ENCODE data around the gene FAT3.
A peak's percentile ranks its signal among the peaks of the same experiment; 100 is the strongest.

Gene FAT3

DNA sequence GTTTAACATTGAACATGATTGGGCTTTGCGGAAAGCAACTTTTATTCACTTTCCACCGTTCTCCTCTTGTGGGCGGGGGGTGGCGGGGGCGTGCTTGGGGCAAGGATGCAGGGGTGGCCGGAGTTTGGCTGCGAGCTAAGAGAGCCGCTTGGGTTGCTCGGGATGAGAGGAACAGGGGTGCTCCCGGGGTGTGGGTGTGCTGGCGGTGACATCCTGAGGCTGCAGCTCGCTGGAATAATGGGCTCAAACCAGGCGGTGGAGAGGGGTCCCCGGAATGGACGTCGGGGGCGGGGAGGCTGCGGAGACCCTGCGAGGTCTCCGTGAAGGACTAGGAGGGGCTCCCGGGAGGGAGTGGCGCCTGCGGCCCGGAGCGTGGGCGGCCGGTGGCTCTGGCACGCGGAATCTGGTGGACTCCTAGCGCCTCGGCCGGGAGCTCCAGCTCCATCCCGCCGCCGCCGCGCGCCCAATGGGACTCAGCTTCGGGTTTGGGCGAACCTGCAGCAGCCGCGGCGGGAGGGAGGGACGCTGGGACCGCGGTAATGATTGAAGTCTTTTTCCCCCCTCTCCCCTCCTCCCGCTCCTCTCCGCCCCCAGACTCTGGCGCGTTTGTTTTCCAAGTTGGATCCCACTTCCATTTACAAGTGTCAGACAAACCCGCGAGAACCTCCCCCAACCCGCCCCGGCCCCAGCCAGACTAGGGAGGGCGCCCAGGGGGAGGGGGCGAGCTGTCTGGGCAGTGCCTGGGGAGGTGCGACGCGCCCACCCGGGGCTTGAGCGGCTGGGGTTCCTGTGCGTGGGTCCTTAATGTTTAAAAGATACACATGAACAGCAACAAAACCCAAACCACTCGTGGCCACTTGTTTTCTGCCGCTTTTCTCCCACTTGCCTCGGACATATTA, 2.0 kb downstream of the FAT3 start (continued):
- TF ChIP-seq, protein P1, sequence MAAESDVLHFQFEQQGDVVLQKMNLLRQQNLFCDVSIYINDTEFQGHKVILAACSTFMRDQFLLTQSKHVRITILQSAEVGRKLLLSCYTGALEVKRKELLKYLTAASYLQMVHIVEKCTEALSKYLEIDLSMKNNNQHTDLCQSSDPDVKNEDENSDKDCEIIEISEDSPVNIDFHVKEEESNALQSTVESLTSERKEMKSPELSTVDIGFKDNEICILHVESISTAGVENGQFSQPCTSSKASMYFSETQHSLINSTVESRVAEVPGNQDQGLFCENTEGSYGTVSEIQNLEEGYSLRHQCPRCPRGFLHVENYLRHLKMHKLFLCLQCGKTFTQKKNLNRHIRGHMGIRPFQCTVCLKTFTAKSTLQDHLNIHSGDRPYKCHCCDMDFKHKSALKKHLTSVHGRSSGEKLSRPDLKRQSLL (tag by site-specific recombination; IDR thresholded peaks at IDR 0.05), result peak; percentile 70
- TF ChIP-seq ZNF112 (tag by site-specific recombination; IDR thresholded peaks at IDR 0.05) (no peak), TCF7L2 (IDR thresholded peaks at IDR 0.05; ENCODE audit: borderline replicate concordance, low read depth, low read length) (peak; percentile 68; the same call in 1 of the 2 replicates), IKZF3 (tag by site-specific recombination; IDR thresholded peaks at IDR 0.05) (0 out of 2 replicates have a peak, but pooled peaks have one; percentile 22), ZFP41 (tag by site-specific recombination; IDR thresholded peaks at IDR 0.05; ENCODE audit: borderline replicate concordance) (no peak), ZNF561 (tag by site-specific recombination; IDR thresholded peaks at IDR 0.05; ENCODE audit: borderline replicate concordance) (peak; percentile 33; the same call in 1 of the 2 replicates), ZNF585B (tag by site-specific recombination; IDR thresholded peaks at IDR 0.05) (no peak), OSR2 (tag by site-specific recombination; IDR thresholded peaks at IDR 0.05) (no peak), ZNF146 (tag by site-specific recombination; IDR thresholded peaks at IDR 0.05) (no peak), ZNF558 (tag by site-specific recombination; IDR thresholded peaks at IDR 0.05) (no peak), MZF1 (tag by site-specific recombination; IDR thresholded peaks at IDR 0.05; ENCODE audit: borderline replicate concordance) (no peak), ZNF654 (tag by site-specific recombination; IDR thresholded peaks at IDR 0.05; ENCODE audit: low read depth) (no peak), ZNF707 (tag by site-specific recombination; IDR thresholded peaks at IDR 0.05) (no peak), ZNF560 (tag by site-specific recombination; IDR thresholded peaks at IDR 0.05; ENCODE audit: borderline replicate concordance) (no peak), ZNF157 (tag by site-specific recombination; IDR thresholded peaks at IDR 0.05) (no peak), ZNF600 (tag by site-specific recombination; IDR thresholded peaks at IDR 0.05) (no peak; the same call in 1 of the 2 replicates), ZNF76 (tag by site-specific recombination; IDR thresholded peaks at IDR 0.05; ENCODE audit: borderline replicate concordance, low read depth) (peak; percentile 20; the same call in 1 of the 2 replicates), ZNF514 (tag by site-specific recombination; IDR thresholded peaks at IDR 0.05) (no peak), ZNF677 (tag by site-specific recombination; IDR thresholded peaks at IDR 0.05) (no peak), ZNF138 (tag by site-specific recombination; IDR thresholded peaks at IDR 0.05; ENCODE audit: borderline replicate concordance) (no peak), ZNF664 (tag by site-specific recombination; IDR thresholded peaks at IDR 0.05) (no peak), ZNF621 (tag by site-specific recombination; IDR thresholded peaks at IDR 0.05) (no peak), YY2 (tag by site-specific recombination; IDR thresholded peaks at IDR 0.05) (no peak), ZNF155 (tag by site-specific recombination; IDR thresholded peaks at IDR 0.05) (no peak), KLF7 (tag by site-specific recombination; IDR thresholded peaks at IDR 0.05; ENCODE audit: borderline replicate concordance) (no peak), ZNF19 (tag by site-specific recombination; IDR thresholded peaks at IDR 0.05; ENCODE audit: low read depth) (no peak)
- TF ChIP-seq, protein P2, sequence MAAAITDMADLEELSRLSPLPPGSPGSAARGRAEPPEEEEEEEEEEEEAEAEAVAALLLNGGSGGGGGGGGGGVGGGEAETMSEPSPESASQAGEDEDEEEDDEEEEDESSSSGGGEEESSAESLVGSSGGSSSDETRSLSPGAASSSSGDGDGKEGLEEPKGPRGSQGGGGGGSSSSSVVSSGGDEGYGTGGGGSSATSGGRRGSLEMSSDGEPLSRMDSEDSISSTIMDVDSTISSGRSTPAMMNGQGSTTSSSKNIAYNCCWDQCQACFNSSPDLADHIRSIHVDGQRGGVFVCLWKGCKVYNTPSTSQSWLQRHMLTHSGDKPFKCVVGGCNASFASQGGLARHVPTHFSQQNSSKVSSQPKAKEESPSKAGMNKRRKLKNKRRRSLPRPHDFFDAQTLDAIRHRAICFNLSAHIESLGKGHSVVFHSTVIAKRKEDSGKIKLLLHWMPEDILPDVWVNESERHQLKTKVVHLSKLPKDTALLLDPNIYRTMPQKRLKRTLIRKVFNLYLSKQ (tag by site-specific recombination; IDR thresholded peaks at IDR 0.05; ENCODE audit: borderline replicate concordance), result no peak
- TF ChIP-seq, protein P3, sequence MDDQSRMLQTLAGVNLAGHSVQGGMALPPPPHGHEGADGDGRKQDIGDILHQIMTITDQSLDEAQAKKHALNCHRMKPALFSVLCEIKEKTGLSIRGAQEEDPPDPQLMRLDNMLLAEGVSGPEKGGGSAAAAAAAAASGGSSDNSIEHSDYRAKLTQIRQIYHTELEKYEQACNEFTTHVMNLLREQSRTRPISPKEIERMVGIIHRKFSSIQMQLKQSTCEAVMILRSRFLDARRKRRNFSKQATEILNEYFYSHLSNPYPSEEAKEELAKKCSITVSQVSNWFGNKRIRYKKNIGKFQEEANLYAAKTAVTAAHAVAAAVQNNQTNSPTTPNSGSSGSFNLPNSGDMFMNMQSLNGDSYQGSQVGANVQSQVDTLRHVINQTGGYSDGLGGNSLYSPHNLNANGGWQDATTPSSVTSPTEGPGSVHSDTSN (CRISPR knock-in tag; IDR thresholded peaks at IDR 0.05), result 0 out of 2 replicates have a peak, but pooled peaks have one; percentile 45
- TF ChIP-seq, protein P4, sequence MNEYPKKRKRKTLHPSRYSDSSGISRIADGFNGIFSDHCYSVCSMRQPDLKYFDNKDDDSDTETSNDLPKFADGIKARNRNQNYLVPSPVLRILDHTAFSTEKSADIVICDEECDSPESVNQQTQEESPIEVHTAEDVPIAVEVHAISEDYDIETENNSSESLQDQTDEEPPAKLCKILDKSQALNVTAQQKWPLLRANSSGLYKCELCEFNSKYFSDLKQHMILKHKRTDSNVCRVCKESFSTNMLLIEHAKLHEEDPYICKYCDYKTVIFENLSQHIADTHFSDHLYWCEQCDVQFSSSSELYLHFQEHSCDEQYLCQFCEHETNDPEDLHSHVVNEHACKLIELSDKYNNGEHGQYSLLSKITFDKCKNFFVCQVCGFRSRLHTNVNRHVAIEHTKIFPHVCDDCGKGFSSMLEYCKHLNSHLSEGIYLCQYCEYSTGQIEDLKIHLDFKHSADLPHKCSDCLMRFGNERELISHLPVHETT (tag by site-specific recombination; IDR thresholded peaks at IDR 0.05), result no peak
- TF ChIP-seq, protein P5, sequence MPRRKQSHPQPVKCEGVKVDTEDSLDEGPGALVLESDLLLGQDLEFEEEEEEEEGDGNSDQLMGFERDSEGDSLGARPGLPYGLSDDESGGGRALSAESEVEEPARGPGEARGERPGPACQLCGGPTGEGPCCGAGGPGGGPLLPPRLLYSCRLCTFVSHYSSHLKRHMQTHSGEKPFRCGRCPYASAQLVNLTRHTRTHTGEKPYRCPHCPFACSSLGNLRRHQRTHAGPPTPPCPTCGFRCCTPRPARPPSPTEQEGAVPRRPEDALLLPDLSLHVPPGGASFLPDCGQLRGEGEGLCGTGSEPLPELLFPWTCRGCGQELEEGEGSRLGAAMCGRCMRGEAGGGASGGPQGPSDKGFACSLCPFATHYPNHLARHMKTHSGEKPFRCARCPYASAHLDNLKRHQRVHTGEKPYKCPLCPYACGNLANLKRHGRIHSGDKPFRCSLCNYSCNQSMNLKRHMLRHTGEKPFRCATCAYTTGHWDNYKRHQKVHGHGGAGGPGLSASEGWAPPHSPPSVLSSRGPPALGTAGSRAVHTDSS (tag by site-specific recombination; IDR thresholded peaks at IDR 0.05), result no peak
